H1 (cell line): ENCODE data around the gene MATN4. TPM values are rescaled to one million over a fixed set of nuclear protein-coding genes. Genes with fewer than 3 reads are reported as not detected.
A peak's percentile ranks its signal among the peaks of the same experiment; 100 is the strongest.

Experiments used
- CTCF ChIA-PET: fragments of 300-600 bp; sonication (Branson Sonifier 250); formaldehyde crosslinking; loops from one replicate; lab custom pipeline; 2021; ENCODE audit not compliant: partially characterized antibody; lab: Charles Lee
- POLR2A ChIA-PET: fragments of 300-600 bp; sonication (Branson Sonifier 250); formaldehyde crosslinking; loops from one replicate; lab custom pipeline; 2021; ENCODE audit warnings: inconsistent platforms; ENCODE audit not compliant: partially characterized antibody; lab: Charles Lee
- DNase-seq, 2 experiments: peaks; one replicate each; pipeline versions ENCODE4 v3.0.0 to v3.0.0-alpha.2; 2010 to 2022; ENCODE audit warnings: low spot score in 2 of 2, low read depth in 1 of 2, mixed read lengths in 1 of 2
- FAIRE-seq: peaks from 2 replicates; lab custom pipeline; 2011; peaks lifted over from hg19 to GRCh38; lab: Jason Lieb, UNC
- H2AFZ ChIP-seq: 2 replicates; pipeline ENCODE4 v1.8.1; 2012; ENCODE audit warnings: low read length, inconsistent platforms
- H2AK5ac ChIP-seq: 2 replicates; pipeline ENCODE4 v1.6.1; 2013; ENCODE audit warnings: low read depth, low read length
- H2BK120ac ChIP-seq: replicated peaks from 2 replicates; pipeline ENCODE3; 2013; ENCODE audit warnings: low read depth, low read length, inconsistent platforms
- H2BK12ac ChIP-seq: 2 replicates; pipeline ENCODE4 v1.6.1; 2013; ENCODE audit warnings: low read depth, low read length
- H2BK15ac ChIP-seq: 2 replicates; pipeline ENCODE4 v1.6.1; 2013; ENCODE audit warnings: low read length
- H2BK20ac ChIP-seq: 2 replicates; pipeline ENCODE4 v1.6.1; 2013; ENCODE audit warnings: low read length
- H2BK5ac ChIP-seq: 2 replicates; pipeline ENCODE4 v1.6.1; 2013; ENCODE audit warnings: low read depth, low read length
- H3K14ac ChIP-seq: 2 replicates; pipeline ENCODE4 v1.6.1; 2013; ENCODE audit warnings: inconsistent platforms; ENCODE audit not compliant: insufficient read length
- H3K18ac ChIP-seq: 2 replicates; pipeline ENCODE4 v1.6.1; 2013; ENCODE audit warnings: low read length; ENCODE audit errors: extremely low read depth
- H3K23ac ChIP-seq: 2 replicates; pipeline ENCODE4 v1.6.1; 2013; ENCODE audit warnings: inconsistent platforms; ENCODE audit not compliant: insufficient read length
- H3K23me2 ChIP-seq: 2 replicates; pipeline ENCODE4 v1.6.1; 2013; ENCODE audit warnings: low read depth, low read length
- H3K27ac ChIP-seq: 2 replicates; pipeline ENCODE4 v1.6.1; 2011; ENCODE audit warnings: low read depth, low read length, inconsistent platforms
- H3K27me3 ChIP-seq, 4 experiments: replicated peaks in 1 of 4; 1 replicate in 1 of 4; 2 replicates in 3 of 4; pipeline versions ENCODE4 v1.6.1 to v1.8.1; 2011 to 2013; ENCODE audit warnings: low read length in 3 of 4, mild to moderate bottlenecking in 3 of 4, inconsistent platforms in 2 of 4, mixed read lengths in 2 of 4, moderate library complexity in 1 of 4; ENCODE audit not compliant: control insufficient read depth in 3 of 4, insufficient read depth in 3 of 4; ENCODE audit errors: extremely low read depth in 1 of 4
- H3K36me3 ChIP-seq, 4 experiments: 2 replicates each; pipeline versions ENCODE4 v1.6.1 to v1.8.1; 2011 to 2013; ENCODE audit warnings: mild to moderate bottlenecking in 4 of 4, low read length in 3 of 4, moderate library complexity in 2 of 4, control low read depth in 1 of 4, inconsistent platforms in 1 of 4; ENCODE audit not compliant: insufficient read depth in 4 of 4, control insufficient read depth in 2 of 4
- H3K4ac ChIP-seq: replicated peaks from 2 replicates; pipeline ENCODE3; 2013; ENCODE audit warnings: low read length, low read depth, mixed read lengths, inconsistent platforms; ENCODE audit not compliant: insufficient read length
- H3K4me1 ChIP-seq, 4 experiments: replicated peaks in 1 of 4; 1 replicate in 1 of 4; 2 replicates in 3 of 4; pipeline versions ENCODE4 v1.6.1 to v1.8.1; 2011 to 2013; ENCODE audit warnings: low read length in 3 of 4, inconsistent platforms in 2 of 4, mixed read lengths in 1 of 4; ENCODE audit not compliant: insufficient read depth in 4 of 4, control insufficient read depth in 3 of 4
- H3K4me2 ChIP-seq, 2 experiments: 2 replicates each; pipeline versions ENCODE4 v1.6.1 to v1.8.1; 2011 to 2013; ENCODE audit warnings: low read depth in 2 of 2, low read length in 2 of 2, control low read depth in 1 of 2, inconsistent platforms in 1 of 2, mild to moderate bottlenecking in 1 of 2; ENCODE audit not compliant: insufficient read depth in 1 of 2
- H3K4me3 ChIP-seq, 4 experiments: fragments of 200-600, 300-600 bp in 1 of 4; sonication (generic), shearing (Covaris generic), sonication (Bioruptor Twin) in 1 of 4; 2 replicates each; pipeline versions ENCODE4 v1.5.1 to v1.8.1; 2011 to 2016; ENCODE audit warnings: low read length in 4 of 4, low read depth in 3 of 4, control low read depth in 2 of 4, inconsistent platforms in 2 of 4, mild to moderate bottlenecking in 2 of 4, mixed read lengths in 1 of 4, moderate library complexity in 1 of 4; ENCODE audit not compliant: insufficient read depth in 2 of 4; ENCODE audit errors: extremely low read depth in 1 of 4
- H3K56ac ChIP-seq: replicated peaks from 2 replicates; pipeline ENCODE3; 2013; ENCODE audit warnings: low read depth, mild to moderate bottlenecking, mixed read lengths, low read length, inconsistent platforms; ENCODE audit not compliant: insufficient read length
- H3K79me1 ChIP-seq: 2 replicates; pipeline ENCODE4 v1.6.1; 2013; ENCODE audit warnings: low read depth, low read length, control low read depth
- H3K79me2 ChIP-seq, 2 experiments: 2 replicates each; pipeline versions ENCODE4 v1.6.1 to v1.8.1; 2012 to 2013; ENCODE audit warnings: low read length in 2 of 2, mild to moderate bottlenecking in 2 of 2, inconsistent platforms in 1 of 2; ENCODE audit not compliant: insufficient read depth in 2 of 2, control insufficient read depth in 1 of 2
- H3K9ac ChIP-seq, 4 experiments: replicated peaks in 1 of 4; 1 replicate in 1 of 4; 2 replicates in 3 of 4; pipeline versions ENCODE4 v1.6.1 to v1.8.1; 2011 to 2013; ENCODE audit warnings: low read depth in 3 of 4, low read length in 3 of 4, control low read depth in 2 of 4, mild to moderate bottlenecking in 2 of 4, moderate library complexity in 2 of 4, inconsistent platforms in 1 of 4; ENCODE audit errors: extremely low read depth in 1 of 4
- H3K9me3 ChIP-seq, 2 experiments: 2 replicates each; pipeline versions ENCODE4 v1.6.1 to v1.8.1; 2012 to 2013; ENCODE audit warnings: mild to moderate bottlenecking in 2 of 2, moderate library complexity in 2 of 2, control low read depth in 1 of 2, inconsistent platforms in 1 of 2, low read depth in 1 of 2, low read length in 1 of 2, mixed read lengths in 1 of 2; ENCODE audit not compliant: insufficient read depth in 2 of 2
- H4K20me1 ChIP-seq, 2 experiments: replicated peaks in 1 of 2; 2 replicates each; pipeline versions ENCODE3 to v1.8.1; 2011 to 2013; ENCODE audit warnings: inconsistent platforms in 2 of 2, low read length in 2 of 2, mild to moderate bottlenecking in 1 of 2; ENCODE audit not compliant: insufficient read depth in 2 of 2, control insufficient read depth in 1 of 2
- H4K5ac ChIP-seq: 2 replicates; pipeline ENCODE4 v1.6.1; 2013; ENCODE audit warnings: low read length, low read depth, mixed read lengths, inconsistent platforms; ENCODE audit not compliant: insufficient read length
- H4K8ac ChIP-seq: 2 replicates; pipeline ENCODE4 v1.8.0; 2013; ENCODE audit warnings: mild to moderate bottlenecking, moderate library complexity, low read length, inconsistent platforms; ENCODE audit not compliant: insufficient read depth; ENCODE audit errors: extremely low read depth
- H4K91ac ChIP-seq: replicated peaks from 2 replicates; pipeline ENCODE3; 2013; ENCODE audit warnings: low read length, mixed read lengths, inconsistent platforms; ENCODE audit not compliant: insufficient read length
- E2F6 ChIP-seq: IDR thresholded peaks from 2 replicates; pipeline ENCODE4 v1.6.1; 2012; ENCODE audit warnings: inconsistent platforms
- PHF8 ChIP-seq: fragments of 200-600 bp; sonication (generic); conservative IDR thresholded peaks from 2 replicates; pipeline ENCODE4 v1.7.1; 2012; ENCODE audit warnings: low read depth, mild to moderate bottlenecking, inconsistent platforms, low read length, moderate library complexity
- WGBS, 2 experiments: shearing (Covaris generic) in 1 of 2; methylation state at CpG; one replicate each; pipeline versions ENCODE4 v1.1.6 to v1.1.7; 2013 to 2015; ENCODE audit warnings: low lambda C conversion rate in 2 of 2, mixed read lengths in 2 of 2, inconsistent platforms in 1 of 2, low coverage in 1 of 2, missing lambda C conversion rate in 1 of 2; ENCODE audit not compliant: insufficient replicate concordance in 2 of 2, insufficient coverage in 1 of 2, insufficient read length in 1 of 2; ENCODE audit errors: extremely low coverage in 1 of 2, missing lambda C conversion rate in 1 of 2; 5-methylcytosine and 5-hydroxymethylcytosine counted together
- polyA plus RNA-seq, 7 experiments: library from polyadenylated mRNA; depleted of rRNA in 3 of 7; stranded (reverse) in 5 of 7; unstranded in 2 of 7; fragments of >200 nt in 5 of 7; fragments of 200-250 nt in 2 of 7; gene quantifications; 1 replicate in 5 of 7; 2 replicates in 1 of 7; 4 replicates in 1 of 7; pipeline versions ENCODE4 v1.2.1 to v1.2.3, GENCODE V29; 2011 to 2013; ENCODE audit warnings: missing spikeins in 2 of 7, mixed read lengths in 2 of 7
- total RNA-seq: library from RNA; stranded (reverse); fragmentation: NEBNext Ultra II Directional; extraction: Animal tissue kit (Norgen Biotek cat#: 25700); gene quantifications from 2 replicates; pipeline ENCODE4 v1.2.1, GENCODE V29; 2021

The MATN4 gene
- total and polyA plus RNA-seq, 2 of the 8 experiments (the other 6 are each of a cell fraction or from before 2014, with no cell fraction given): 2.1 to 4.4 TPM

GRCh38 chr20:45346851-45347250, 38.8 kb upstream of the MATN4 start:
- H4K5ac ChIP-seq: no peak overlapping the region
- DNase-seq: no peak
- no peak overlapping the region for H2BK120ac ChIP-seq
- ChIA-PET POLR2A (interaction anchor here (0.8 to 6.8 kb wide), 16 partner anchors 12 to 587 kb away, joined by 3 to 113 read pairs (median 4); partner anchors contain the start of genes PCIF1, SYS1 and TP53TG5), CTCF (interaction anchor here (0.8 to 6.5 kb wide), 13 partner anchors 11 to 158 kb away, joined by 3 to 33 read pairs (median 4); partner anchors contain the start of gene SYS1)
- no peak overlapping the region for H3K23ac ChIP-seq
- no peak overlapping the region for H2BK5ac ChIP-seq
- FAIRE-seq: no peak
- no peak overlapping the region for H2AFZ ChIP-seq
- H3K27ac ChIP-seq: no peak overlapping the region
- peaks cover 35 to 55% (median 42%) of the 10 kb centered on the region in 4 experiments for H3K4me1 ChIP-seq
- no peak overlapping the region for H2BK20ac ChIP-seq
- H3K14ac ChIP-seq: no peak overlapping the region
- H2BK15ac ChIP-seq: no peak overlapping the region; the same call in 1 of the 2 replicates
- TF ChIP-seq E2F6: no peak
- TF ChIP-seq PHF8: 0 out of 2 replicates have a peak, but pooled peaks have one; percentile 3
- H3K79me1 ChIP-seq: peaks cover 17% of the 10 kb centered on the region
- H3K9me3 ChIP-seq: no peaks in the 10 kb centered on the region
- no peak overlapping the region for H3K56ac ChIP-seq
- no peak overlapping the region for H3K4ac ChIP-seq
- H3K36me3 ChIP-seq: no peaks in the 10 kb centered on the region
- H3K27me3 ChIP-seq: no peaks in the 10 kb centered on the region
- peaks cover 0 to 55% of the 10 kb centered on the region in 2 experiments; a peak in 2 of 4 replicates for H3K79me2 ChIP-seq
- no peak overlapping the region for H3K9ac ChIP-seq
- H4K20me1 ChIP-seq: peaks cover 0 to 7% of the 10 kb centered on the region in 2 experiments
- H2AK5ac ChIP-seq: no peak overlapping the region
- 69% methylated on average over 5 of the region's 5 CpGs; no CpG with 5 or more reads in 1 of the 2 experiments for WGBS, 2 experiments
- peaks cover 12% of the 10 kb centered on the region; the same call in 1 of the 2 replicates for H3K23me2 ChIP-seq
- no peak overlapping the region for H4K91ac ChIP-seq
- no peak overlapping the region for H2BK12ac ChIP-seq
- peak overlapping the region; percentile 94 to 96 for H3K4me2 ChIP-seq
- no peak overlapping the region for H3K18ac ChIP-seq
- H3K4me3 ChIP-seq: peak overlapping the region; percentile 68 to 95 (median 72); a peak in 7 of 8 replicates
- H4K8ac ChIP-seq: no peak overlapping the region
